GM11168 (cell line): ENCODE results near the gene CMPK2.
"Not testable (repeated sequence)": the region's sequence is repeated elsewhere in the genome, so short reads cannot be mapped to it uniquely, and the experiment has no call there.

Experiments used
- in situ Hi-C: fragments of 300-500 bp; cut with MboI; formaldehyde crosslinking; loops from one replicate; pipeline ENCODE4 v1.12.0; 2022; ENCODE audit warnings: low sequenced_read_pairs; ENCODE audit not compliant: unreplicated experiment

CMPK2 gene

DNA sequence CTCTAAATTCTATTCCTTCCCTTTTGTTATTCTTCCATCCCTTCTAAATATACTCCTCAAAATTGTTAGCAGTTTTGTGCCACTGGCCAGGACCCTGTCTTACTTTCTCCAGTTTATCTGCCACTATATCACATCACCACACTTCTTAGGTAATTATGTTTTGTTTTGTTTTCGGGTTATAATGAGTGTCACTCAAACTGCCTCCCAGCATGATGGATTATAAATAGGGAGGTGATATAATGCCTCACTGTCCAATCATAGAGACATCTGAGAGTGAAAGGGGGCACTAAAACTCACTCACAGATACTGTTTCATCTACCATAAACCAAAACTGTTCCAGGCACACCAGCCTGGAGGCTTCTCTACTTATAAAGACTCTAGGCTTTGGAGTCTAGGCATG is 15.3 kb upstream of the CMPK2 start:
- in situ Hi-C loops: no loop called here

GRCh38 chr2:6880200-6880733 is 14.6 kb upstream of the CMPK2 start:
- in situ Hi-C loops: no loop called here

GRCh38 chr2:6879011-6879410 is 13.3 kb upstream of the CMPK2 start:
- in situ Hi-C loops: no loop called here

- in situ Hi-C loops: no loop called here
These were observed 12.8 kb upstream of the CMPK2 start for GRCh38 chr2:6878549-6878948.

GRCh38 chr2:6877402-6878304 is 11.9 kb upstream of the CMPK2 start, which contains the start of gene RSAD2:
Gene RSAD2, plus strand, starts transcription at chr2:6877777. Its CDS starts 24 bp downstream, at chr2:6877801.
- in situ Hi-C loops: no loop called here

GRCh38 chr2:6876309-6876708 is 10.6 kb upstream of the CMPK2 start:
- in situ Hi-C loops: no loop called here

- in situ Hi-C loops: no loop called here
These were observed 8.3 kb upstream of the CMPK2 start for GRCh38 chr2:6874032-6874431.

GRCh38 chr2:6872394-6872793 is 6.7 kb upstream of the CMPK2 start:
- in situ Hi-C loops: no loop called here

DNA sequence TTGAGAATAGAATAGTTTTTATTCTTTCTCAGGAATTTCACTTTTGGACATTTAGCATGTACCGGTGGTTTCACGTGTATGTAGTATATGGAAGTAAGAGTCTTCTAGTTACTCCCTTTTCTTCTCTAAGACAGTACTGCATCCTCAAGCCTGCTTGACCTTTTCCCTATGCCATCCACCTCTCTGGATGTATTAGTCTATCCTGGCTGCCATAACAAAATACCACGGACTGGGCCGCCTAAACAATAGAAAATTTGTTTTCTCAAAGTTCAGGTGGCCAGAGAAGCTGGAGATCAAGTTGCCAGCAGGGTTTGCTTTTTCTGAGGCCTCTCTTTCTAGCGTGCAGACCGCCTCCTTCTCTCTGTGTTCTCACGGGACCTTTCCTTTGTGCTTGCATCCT is 1.3 kb upstream of the CMPK2 start:
- in situ Hi-C loops: no loop called here

DNA sequence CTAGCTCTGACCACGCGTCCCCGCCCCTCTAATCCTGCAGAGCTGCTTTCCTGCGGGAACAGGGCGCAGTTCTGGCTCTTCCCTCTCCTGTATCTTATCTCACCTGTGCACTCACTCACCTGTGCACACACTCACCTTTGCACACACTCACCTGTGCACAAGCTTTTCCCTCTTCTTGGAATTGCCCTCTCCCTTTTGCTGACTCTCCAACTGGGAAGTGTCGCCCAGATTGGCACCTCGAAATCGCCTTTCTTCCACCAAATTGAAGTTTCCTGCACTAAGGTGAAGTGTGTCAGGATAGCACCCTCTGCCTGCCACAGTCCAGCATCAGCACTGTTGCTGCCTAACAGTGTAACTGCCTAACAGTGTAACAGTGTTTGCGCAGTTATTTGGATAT is 566 bp upstream of the CMPK2 start:
- in situ Hi-C loops: no loop called here

- in situ Hi-C loops: no loop called here
These were observed 773 bp downstream of the CMPK2 start for GRCh38 chr2:6864923-6865345.

DNA sequence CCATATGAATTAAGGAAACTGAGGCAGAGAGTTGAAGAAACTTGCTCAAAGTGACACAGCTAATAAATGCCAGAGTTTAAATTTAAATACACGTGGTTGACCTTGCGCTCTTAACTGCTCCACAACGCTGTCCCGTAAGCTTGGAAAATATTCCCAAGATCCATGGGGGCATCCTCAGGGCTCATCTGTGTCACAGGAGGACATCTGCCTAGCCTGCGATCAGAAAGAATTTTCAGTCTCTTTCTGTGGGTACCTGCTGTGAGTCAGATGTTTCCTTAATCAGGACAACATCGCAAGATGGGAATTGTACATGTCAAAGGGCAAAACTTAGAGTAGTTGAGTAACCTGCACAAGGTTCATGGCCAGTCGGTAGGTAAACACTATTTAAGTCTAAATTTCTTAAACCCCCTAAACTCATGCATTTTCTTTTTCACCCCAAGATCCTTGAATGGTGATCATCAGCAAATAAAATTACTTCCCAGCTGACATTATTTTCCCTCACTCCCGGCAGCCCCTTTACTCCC is 1.4 kb downstream of the CMPK2 start:
- in situ Hi-C loops: no loop called here

GRCh38 chr2:6863792-6864191 is 1.9 kb downstream of the CMPK2 start:
- in situ Hi-C loops: no loop called here

- in situ Hi-C loops: no loop called here
These were observed 5.4 kb downstream of the CMPK2 start for GRCh38 chr2:6860296-6860695.

DNA sequence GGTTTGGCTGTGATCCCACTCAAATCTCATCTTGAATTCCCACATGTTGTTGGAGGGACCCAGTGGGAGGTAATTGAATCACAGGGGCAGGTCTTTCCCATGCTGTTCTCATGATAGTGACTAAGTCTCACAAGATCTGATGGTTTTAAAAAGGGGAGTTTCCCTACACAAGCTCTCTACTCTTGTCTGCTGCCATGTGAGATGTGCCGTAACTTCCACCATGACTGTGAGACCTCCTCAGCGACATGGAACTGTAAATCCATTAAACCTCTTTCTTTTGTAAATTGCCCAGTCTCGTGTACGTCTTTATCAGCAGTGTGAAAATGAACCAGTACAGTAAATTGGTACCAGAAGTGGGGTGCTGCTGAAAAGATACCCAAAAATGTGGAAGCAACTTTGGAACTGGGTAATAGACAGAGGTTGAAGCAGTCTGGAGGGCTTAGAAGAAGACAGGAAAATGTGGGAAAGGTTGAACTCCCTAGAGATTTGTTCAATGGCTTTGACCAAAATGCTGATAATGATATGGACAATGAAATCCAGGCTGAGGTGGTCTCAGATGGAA is 7.2 kb downstream of the CMPK2 start:
- in situ Hi-C loops: not testable (repeated sequence)

GRCh38 chr2:6856548-6856920 is 9.2 kb downstream of the CMPK2 start:
- in situ Hi-C loops: no loop called here

DNA sequence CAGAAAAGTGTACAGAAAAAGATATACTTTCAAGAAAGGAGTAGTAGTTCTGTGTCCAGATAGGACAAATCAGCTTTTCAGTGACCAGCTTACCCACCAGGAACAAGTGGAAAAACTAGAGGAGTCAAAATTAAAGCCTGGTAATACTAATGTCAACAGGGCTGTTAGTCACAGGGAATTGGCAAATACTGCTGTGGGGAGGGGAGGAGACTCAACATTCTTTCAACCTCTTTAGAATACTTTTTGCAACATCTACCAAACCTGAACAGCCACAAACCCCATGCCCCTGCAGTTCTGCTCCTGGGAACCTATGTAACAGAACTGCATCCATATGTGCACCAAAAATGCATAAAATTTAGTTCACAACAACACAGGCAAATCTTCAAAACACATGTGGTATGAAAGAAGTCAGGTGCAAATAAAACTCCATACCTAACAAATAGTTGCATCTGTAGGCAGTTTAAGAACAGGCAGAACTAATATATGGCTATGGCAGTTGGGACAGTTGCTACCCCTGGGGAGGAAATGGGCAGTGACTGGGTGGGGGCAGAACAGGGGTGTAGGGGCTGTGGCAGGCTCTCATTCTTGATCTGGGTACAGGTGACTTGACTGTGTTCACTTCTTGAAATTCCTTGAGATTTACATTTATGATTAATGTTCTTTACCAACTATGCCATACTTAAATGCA is 9.7 kb downstream of the CMPK2 start:
- in situ Hi-C loops: no loop called here

DNA sequence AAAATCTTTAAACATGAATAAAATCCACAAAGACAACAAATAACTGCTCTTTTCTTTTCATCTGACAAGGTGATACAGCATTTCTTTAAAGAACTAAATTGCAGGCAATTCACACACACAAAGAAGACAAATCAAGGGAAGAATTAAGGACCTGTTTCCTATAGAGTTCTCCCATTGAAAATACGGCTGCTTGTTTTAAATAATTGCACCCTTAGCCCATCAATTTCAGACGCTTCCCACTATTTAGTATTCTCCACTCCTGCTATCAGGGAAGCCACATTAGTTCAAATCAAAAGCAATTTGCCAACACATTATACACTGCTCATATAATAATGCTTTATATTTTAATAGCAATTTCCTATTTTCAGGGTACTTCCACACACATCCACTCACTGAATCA is 11.3 kb downstream of the CMPK2 start:
- in situ Hi-C loops: no loop called here

DNA sequence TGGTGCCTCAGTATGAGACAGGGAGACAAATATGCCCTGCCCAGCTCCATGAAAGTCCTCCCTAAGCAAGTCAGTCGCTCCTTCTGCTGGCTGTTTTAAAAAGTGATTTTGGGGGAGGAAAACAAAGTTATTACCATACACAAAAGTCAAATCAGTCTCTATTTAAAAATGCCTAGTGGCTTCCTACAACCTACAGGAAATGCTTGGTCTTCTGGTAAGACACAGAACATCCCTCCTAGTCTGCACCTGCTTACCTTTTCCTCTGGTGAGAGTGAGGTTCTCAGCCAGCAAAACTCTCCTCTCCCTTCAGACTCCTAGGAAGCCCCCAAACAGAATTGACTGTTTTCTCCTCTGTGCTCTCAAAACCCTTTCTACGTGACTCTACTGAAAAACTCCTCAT is 13.5 kb downstream of the CMPK2 start:
- in situ Hi-C loops: no loop called here

DNA sequence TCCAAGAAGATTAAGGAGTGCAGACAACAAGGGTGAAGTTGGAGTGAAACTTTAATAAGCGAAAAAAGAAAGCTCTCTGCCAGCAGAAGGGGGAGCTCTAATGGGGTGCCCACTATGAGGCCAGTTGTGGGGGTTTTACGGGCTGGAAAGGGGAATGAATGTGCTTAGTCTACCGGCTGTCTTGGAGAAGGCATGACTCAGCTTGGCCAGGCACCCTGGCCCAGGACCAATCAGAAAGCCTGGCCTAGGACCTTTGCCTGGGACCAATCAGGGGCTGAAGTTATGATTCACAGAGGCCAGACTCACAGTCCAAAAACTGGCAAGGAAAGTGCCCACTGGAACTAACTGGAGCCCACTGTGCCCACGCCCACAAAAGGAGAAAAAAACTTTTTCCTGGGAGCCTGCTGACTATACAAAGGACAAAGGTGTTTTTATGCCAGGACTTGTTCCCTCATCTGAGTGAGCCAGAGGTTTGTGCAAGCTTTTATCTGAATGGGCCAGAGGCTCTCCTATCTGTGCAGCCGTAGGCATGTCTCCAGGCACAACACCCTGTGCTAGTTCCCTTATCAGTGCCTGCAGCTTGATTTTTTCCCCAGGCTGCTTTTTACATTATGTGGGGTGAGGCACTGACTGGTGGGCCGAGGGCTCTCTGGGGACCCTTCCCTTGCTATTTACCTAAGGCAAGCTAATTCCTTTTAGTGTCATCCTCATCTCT is 18.6 kb downstream of the CMPK2 start:
- in situ Hi-C loops: no loop called here
